Cardiac fibroblast (primary cell): ENCODE results near the gene AK9.

ENCODE experiments used
- DNase-seq, 2 donors: peaks; one replicate each; pipeline versions ENCODE4 v3.0.0 to v3.0.0-alpha.2; 2010; ENCODE audit warnings: low read depth in 2 of 2
- H3K4me3 ChIP-seq, 2 donors: replicated peaks in 1 of 2; 1 replicate in 1 of 2; 2 replicates in 1 of 2; pipeline ENCODE4 v1.5.1; 2011; ENCODE audit warnings: low read depth in 2 of 2, low read length in 2 of 2, mild to moderate bottlenecking in 2 of 2, moderate library complexity in 1 of 2
- TF ChIP-seq, protein P1 (sequence below): IDR thresholded peaks from one replicate; pipeline ENCODE4 v1.5.1; 2011; ENCODE audit warnings: low read depth, mild to moderate bottlenecking, low read length, inconsistent platforms

Gene AK9

DNA sequence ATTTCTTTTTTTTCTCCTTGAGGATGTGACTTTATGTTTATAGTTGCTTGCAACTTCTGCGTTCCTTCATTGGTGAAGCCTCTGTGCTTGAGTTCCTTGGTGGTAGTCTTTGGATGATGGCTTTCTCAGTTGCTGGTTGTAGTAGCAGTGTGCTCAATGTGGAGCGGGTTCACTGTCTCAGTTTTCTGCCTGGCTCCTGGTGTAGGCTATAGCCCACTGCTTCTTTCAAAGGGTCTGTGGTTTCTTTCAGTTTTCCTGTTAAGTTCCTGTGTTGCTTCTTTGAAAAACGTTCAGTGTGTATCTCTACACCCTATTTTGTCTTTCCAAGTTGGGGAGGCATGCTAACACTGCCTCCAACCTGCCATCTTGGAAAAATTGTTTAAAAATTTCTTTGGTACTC, 174.1 kb downstream of the AK9 start:
- TF ChIP-seq, protein P1, sequence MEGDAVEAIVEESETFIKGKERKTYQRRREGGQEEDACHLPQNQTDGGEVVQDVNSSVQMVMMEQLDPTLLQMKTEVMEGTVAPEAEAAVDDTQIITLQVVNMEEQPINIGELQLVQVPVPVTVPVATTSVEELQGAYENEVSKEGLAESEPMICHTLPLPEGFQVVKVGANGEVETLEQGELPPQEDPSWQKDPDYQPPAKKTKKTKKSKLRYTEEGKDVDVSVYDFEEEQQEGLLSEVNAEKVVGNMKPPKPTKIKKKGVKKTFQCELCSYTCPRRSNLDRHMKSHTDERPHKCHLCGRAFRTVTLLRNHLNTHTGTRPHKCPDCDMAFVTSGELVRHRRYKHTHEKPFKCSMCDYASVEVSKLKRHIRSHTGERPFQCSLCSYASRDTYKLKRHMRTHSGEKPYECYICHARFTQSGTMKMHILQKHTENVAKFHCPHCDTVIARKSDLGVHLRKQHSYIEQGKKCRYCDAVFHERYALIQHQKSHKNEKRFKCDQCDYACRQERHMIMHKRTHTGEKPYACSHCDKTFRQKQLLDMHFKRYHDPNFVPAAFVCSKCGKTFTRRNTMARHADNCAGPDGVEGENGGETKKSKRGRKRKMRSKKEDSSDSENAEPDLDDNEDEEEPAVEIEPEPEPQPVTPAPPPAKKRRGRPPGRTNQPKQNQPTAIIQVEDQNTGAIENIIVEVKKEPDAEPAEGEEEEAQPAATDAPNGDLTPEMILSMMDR, result no peak
- no peak overlapping the region for H3K4me3 ChIP-seq
- no peak for DNase-seq

DNA sequence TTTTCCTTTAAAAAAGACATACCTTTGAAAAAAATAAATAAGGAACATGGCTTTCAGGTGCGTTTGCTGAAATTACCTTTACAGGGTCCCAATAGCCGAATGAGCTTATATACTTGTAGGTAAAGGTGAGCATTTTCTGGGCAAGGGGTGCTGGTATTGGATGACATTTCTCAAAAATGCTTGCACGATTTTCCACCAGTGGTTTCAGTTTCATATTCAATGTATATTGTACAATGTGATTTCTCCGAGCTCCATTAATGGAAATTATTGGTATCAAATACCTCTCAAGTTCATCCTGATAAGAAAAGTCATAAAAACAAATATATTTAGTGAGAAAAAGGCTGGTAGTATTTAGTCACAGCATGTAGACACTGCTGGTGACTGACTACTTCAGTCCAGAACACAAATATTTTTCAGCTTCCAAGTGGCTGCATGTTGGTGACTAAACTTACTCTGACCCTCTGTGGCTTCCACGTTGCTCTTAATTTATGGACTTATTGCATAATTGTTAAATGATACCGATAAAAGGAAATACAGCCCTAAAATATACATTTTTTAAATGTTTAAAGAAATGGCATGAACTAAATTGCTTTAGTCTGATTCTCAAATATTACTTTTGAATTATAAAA, 175.1 kb downstream of the AK9 start:
- TF ChIP-seq, protein P1, result no peak
- peak in 1 of 2 donors; percentile 20 for DNase-seq
- no peak overlapping the region for H3K4me3 ChIP-seq

DNA sequence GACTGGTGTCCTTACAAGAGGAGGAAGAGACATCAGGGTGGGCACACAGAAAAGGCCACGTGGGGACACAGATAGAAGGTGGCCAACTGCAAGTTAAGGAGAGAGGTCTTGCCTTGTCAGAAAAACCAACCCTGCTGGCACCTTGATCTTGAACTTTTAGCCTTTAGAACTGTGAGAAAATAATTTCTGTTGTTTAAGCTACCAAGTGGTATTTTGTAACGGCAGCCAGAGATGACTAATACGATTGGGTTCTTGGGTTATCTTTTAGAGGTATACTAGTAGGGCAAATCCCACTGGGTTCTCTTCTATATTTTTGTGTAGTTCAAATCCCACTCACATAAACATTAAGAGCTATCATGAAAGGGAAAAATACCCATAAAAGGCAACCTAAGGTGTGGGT, 176.1 kb downstream of the AK9 start:
- TF ChIP-seq, protein P1, result no peak
- H3K4me3 ChIP-seq, result no peak overlapping the region
- DNase-seq, result no peak

DNA sequence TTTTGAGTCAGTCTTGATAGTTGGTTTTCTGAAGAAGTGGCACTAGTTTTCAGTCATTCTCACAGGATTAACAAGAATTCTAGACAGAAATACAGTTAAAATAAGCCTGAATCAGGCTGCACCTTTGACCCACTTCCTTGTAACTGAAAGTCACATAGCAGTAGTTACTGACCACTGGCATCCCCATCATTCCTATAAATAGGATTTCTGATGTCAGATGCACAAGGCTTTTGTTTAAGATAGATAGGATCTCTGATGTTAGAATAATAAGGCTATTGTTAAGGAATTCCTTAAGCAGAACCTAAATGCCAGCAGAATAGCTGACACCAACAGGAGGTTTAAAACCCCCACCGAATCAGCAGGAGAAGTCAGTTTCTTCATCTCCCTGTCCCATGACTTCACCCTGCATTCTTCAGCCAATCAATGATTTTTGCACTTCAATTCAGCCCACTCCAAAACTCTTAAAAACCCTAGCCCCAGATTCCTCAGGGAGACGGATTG, 177.4 kb downstream of the AK9 start:
- DNase-seq, result peak; percentile 79 to 86
- H3K4me3 ChIP-seq, result no peak overlapping the region
- TF ChIP-seq, protein P1, result no peak

DNA sequence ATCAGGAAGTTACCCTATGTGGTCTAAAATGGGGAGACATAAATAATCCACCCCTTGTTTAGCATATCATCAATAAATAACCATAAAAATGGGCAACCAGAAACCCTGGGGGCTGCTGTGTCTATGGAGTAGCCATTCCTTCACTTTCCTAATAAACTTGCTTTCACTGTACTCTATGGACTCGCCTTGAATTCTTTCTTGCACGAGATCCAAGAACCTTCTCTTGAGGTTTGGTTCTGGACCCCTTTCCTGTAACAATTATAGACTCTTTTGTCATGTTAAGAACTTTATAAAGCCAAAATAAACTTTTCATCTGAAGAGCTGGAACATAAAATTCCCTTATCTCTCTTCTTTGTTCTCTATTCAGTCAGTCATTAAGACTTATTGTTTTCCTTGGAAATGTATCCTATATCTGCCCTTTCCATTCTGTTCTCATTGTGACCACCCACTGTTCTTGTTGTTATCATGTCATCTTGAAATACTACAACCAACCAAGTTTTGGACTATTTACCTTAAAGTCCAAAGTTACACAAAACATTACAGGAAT, 178.7 kb downstream of the AK9 start:
- no peak overlapping the region for H3K4me3 ChIP-seq
- TF ChIP-seq, protein P1, result no peak
- DNase-seq, result peak in 1 of 2 donors; percentile 35

DNA sequence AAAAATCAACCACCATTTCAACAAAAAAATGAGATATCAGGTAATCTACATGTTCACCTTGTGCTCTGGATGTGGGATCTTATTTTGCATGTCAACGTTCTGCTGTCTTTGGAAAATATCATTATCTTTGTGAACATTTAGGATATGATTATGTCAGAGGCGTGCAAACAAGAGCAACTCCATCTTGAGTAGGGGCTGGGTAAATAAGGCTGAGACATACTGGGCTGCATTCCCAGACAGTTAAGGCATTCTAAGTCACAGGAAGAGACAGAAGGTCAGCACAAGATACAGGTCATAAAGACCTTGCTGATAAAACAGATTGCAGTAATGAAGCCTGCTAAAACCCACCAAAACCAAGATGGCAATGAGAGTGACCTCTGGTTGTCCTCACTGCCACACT, 179.2 kb downstream of the AK9 start:
- TF ChIP-seq, protein P1, result no peak
- peak in 1 of 2 donors; percentile 22 for DNase-seq
- H3K4me3 ChIP-seq, result no peak overlapping the region
